Measurements from ENCODE around the gene HEATR5A.
A peak's percentile ranks its signal among the peaks of the same experiment; 100 is the strongest.

HEATR5A gene

GRCh38 chr14:31269634-31270195, 150.6 kb downstream of the HEATR5A start:
- DNase-seq (ENCODE audit: low read depth): no peak
- no peak for TF ChIP-seq CTCF (IDR thresholded peaks at IDR 0.05; ENCODE audit: control insufficient read depth, insufficient read depth, low read depth, low read length, missing control alignments)
- no peak overlapping the region for H3K4me3 ChIP-seq (ENCODE audit: control insufficient read depth, low read depth, low read length)

GRCh38 chr14:31268216-31268615, 152.1 kb downstream of the HEATR5A start:
- DNase-seq (ENCODE audit: low read depth): no peak
- no peak overlapping the region for H3K4me3 ChIP-seq (ENCODE audit: control insufficient read depth, low read depth, low read length)
- TF ChIP-seq CTCF (IDR thresholded peaks at IDR 0.05; ENCODE audit: control insufficient read depth, insufficient read depth, low read depth, low read length, missing control alignments): no peak

- TF ChIP-seq CTCF (IDR thresholded peaks at IDR 0.05; ENCODE audit: control insufficient read depth, insufficient read depth, low read depth, low read length, missing control alignments): no peak
- no peak overlapping the region for H3K4me3 ChIP-seq (ENCODE audit: control insufficient read depth, low read depth, low read length)
- DNase-seq (ENCODE audit: low read depth): no peak
These were observed 153.7 kb downstream of the HEATR5A start for GRCh38 chr14:31266437-31267331.

GRCh38 chr14:31265701-31266398, 154.5 kb downstream of the HEATR5A start:
- no peak for DNase-seq (ENCODE audit: low read depth)
- no peak overlapping the region for H3K4me3 ChIP-seq (ENCODE audit: control insufficient read depth, low read depth, low read length)
- no peak for TF ChIP-seq CTCF (IDR thresholded peaks at IDR 0.05; ENCODE audit: control insufficient read depth, insufficient read depth, low read depth, low read length, missing control alignments)

- no peak overlapping the region for H3K4me3 ChIP-seq (ENCODE audit: control insufficient read depth, low read depth, low read length)
- DNase-seq (ENCODE audit: low read depth): peak; percentile 99
- TF ChIP-seq CTCF (IDR thresholded peaks at IDR 0.05; ENCODE audit: control insufficient read depth, insufficient read depth, low read depth, low read length, missing control alignments): no peak
These were observed 156.7 kb downstream of the HEATR5A start for GRCh38 chr14:31263485-31264133.
